NOMO-1 treated with DMSO at 0.1 percent for 48 hours (cell line): ENCODE results near the gene KPNA6.
"Not testable (repeated sequence)": the region's sequence is repeated elsewhere in the genome, so short reads cannot be mapped to it uniquely, and the experiment has no call there.

ENCODE experiments used
- DNase-seq: peaks from one replicate; lab custom pipeline; 2025; ENCODE audit not compliant: unreplicated experiment; lab: John Stamatoyannopoulos, UW

The KPNA6 gene

GRCh38 chr1:32107742-32108661 is at the start of gene KPNA6:
TSS of gene KPNA6 (plus strand) at chr1:32108056. CDS start at chr1:32108131, 75 bp downstream.
- DNase-seq: peak; percentile 96

GRCh38 chr1:32060914-32061313 is 46.9 kb upstream of the KPNA6 start:
- DNase-seq: no peak

GRCh38 chr1:32062867-32063230 is 45.0 kb upstream of the KPNA6 start:
- DNase-seq: no peak

- peak; percentile 48 for DNase-seq
Measured at GRCh38 chr1:32063261-32063681, 44.6 kb upstream of the KPNA6 start.

GRCh38 chr1:32065613-32066488 is 42.0 kb upstream of the KPNA6 start:
- not testable (repeated sequence) for DNase-seq

GRCh38 chr1:32066489-32066873 is 41.4 kb upstream of the KPNA6 start:
- DNase-seq: peak; percentile 100

GRCh38 chr1:32068957-32069588 is 38.8 kb upstream of the KPNA6 start:
- no peak for DNase-seq

- no peak for DNase-seq
Measured at GRCh38 chr1:32071758-32072621, 35.9 kb upstream of the KPNA6 start.

GRCh38 chr1:32072622-32073298 is 35.1 kb upstream of the KPNA6 start, which contains the start of gene TMEM39B:
TSS of gene TMEM39B (plus strand) at chr1:32072939. CDS start at chr1:32073048, 109 bp downstream.
- DNase-seq: peak; percentile 97

GRCh38 chr1:32073299-32074229 is 34.3 kb upstream of the KPNA6 start:
- DNase-seq: peak; percentile 76

- DNase-seq: no peak
Measured at GRCh38 chr1:32074841-32075240, 33.0 kb upstream of the KPNA6 start.

- no peak for DNase-seq
Measured at GRCh38 chr1:32077451-32077850, 30.4 kb upstream of the KPNA6 start.

GRCh38 chr1:32082022-32082421 is 25.8 kb upstream of the KPNA6 start:
- DNase-seq: peak; percentile 46

GRCh38 chr1:32086381-32086780 is 21.5 kb upstream of the KPNA6 start:
- not testable (repeated sequence) for DNase-seq

GRCh38 chr1:32091176-32091575 is 16.7 kb upstream of the KPNA6 start:
- no peak for DNase-seq

- DNase-seq: no peak
Measured at GRCh38 chr1:32091591-32091990, 16.3 kb upstream of the KPNA6 start.

- no peak for DNase-seq
Measured at GRCh38 chr1:32094746-32095521, 12.9 kb upstream of the KPNA6 start.

GRCh38 chr1:32099426-32099825 is 8.4 kb upstream of the KPNA6 start:
- DNase-seq: no peak
